ENCODE data around the gene SBF2. TPM values are rescaled to one million over a fixed set of nuclear protein-coding genes. Genes with fewer than 3 reads are reported as not detected.

SBF2 gene
- total RNA-seq, 1 donor from 2014 or later: 26.2 TPM

- DNase-seq (ENCODE audit: low read depth): no peak
- TF ChIP-seq CTCF (conservative IDR thresholded peaks at IDR 0.05; ENCODE audit: low read depth, low read length): no peak
- no peak overlapping the region for H3K4me3 ChIP-seq (ENCODE audit: low read depth, low read length)
Measured at GRCh38 chr11:9899676-9900075, 394.3 kb downstream of the SBF2 start.

GRCh38 chr11:9896902-9897301 lies 397.1 kb downstream of the SBF2 start:
- DNase-seq (ENCODE audit: low read depth): no peak
- no peak for TF ChIP-seq CTCF (conservative IDR thresholded peaks at IDR 0.05; ENCODE audit: low read depth, low read length)
- H3K4me3 ChIP-seq (ENCODE audit: low read depth, low read length): no peak overlapping the region

GRCh38 chr11:9895006-9895405 lies 399.0 kb downstream of the SBF2 start:
- no peak for DNase-seq (ENCODE audit: low read depth)
- H3K4me3 ChIP-seq (ENCODE audit: low read depth, low read length): no peak overlapping the region
- no peak for TF ChIP-seq CTCF (conservative IDR thresholded peaks at IDR 0.05; ENCODE audit: low read depth, low read length)

- no peak for DNase-seq (ENCODE audit: low read depth)
- H3K4me3 ChIP-seq (ENCODE audit: low read depth, low read length): no peak overlapping the region
- TF ChIP-seq CTCF (conservative IDR thresholded peaks at IDR 0.05; ENCODE audit: low read depth, low read length): no peak
Measured at GRCh38 chr11:9893474-9893873, 400.5 kb downstream of the SBF2 start.

GRCh38 chr11:9888938-9889337 lies 405.1 kb downstream of the SBF2 start:
- no peak for TF ChIP-seq CTCF (conservative IDR thresholded peaks at IDR 0.05; ENCODE audit: low read depth, low read length)
- H3K4me3 ChIP-seq (ENCODE audit: low read depth, low read length): no peak overlapping the region
- no peak for DNase-seq (ENCODE audit: low read depth)

GRCh38 chr11:9887472-9887871 lies 406.5 kb downstream of the SBF2 start:
- no peak overlapping the region for H3K4me3 ChIP-seq (ENCODE audit: low read depth, low read length)
- no peak for TF ChIP-seq CTCF (conservative IDR thresholded peaks at IDR 0.05; ENCODE audit: low read depth, low read length)
- DNase-seq (ENCODE audit: low read depth): no peak

- DNase-seq (ENCODE audit: low read depth): no peak
- TF ChIP-seq CTCF (conservative IDR thresholded peaks at IDR 0.05; ENCODE audit: low read depth, low read length): no peak
- H3K4me3 ChIP-seq (ENCODE audit: low read depth, low read length): no peak overlapping the region
Measured at GRCh38 chr11:9886595-9886994, 407.4 kb downstream of the SBF2 start.

Measured in epithelial cell of proximal tubule (primary cell).